ENCODE results near the gene SEC61B. TPM values are rescaled to one million over a fixed set of nuclear protein-coding genes. Genes with fewer than 3 reads are reported as not detected.

The SEC61B gene
- total RNA-seq, 1 donor from 2014 or later: 184 TPM

GRCh38 chr9:99253134-99253533, 31.1 kb downstream of the SEC61B start:
- H3K27me3 Mint-ChIP-seq (ENCODE audit: insufficient read depth): no peaks in the 10 kb centered on the region
- no peaks in the 10 kb centered on the region for H3K9me3 Mint-ChIP-seq
- peaks cover 4% of the 10 kb centered on the region for H3K36me3 Mint-ChIP-seq (ENCODE audit: low read depth)
- intact Hi-C loops (cut with micrococcal nuclease): loop anchor here (1.0 to 5.0 kb wide), 5 partner anchors 17 to 829 kb away; no protein-coding TSS in a partner anchor
- H3K4me3 Mint-ChIP-seq: peak overlapping the region; percentile 55
- H3K27ac Mint-ChIP-seq: peak overlapping the region; percentile 92
- H3K4me1 Mint-ChIP-seq (ENCODE audit: low read depth): peaks cover 62% of the 10 kb centered on the region
- DNase-seq (ENCODE audit: low spot score): no peak

- H3K4me1 Mint-ChIP-seq (ENCODE audit: low read depth): peaks cover 62% of the 10 kb centered on the region
- no peaks in the 10 kb centered on the region for H3K9me3 Mint-ChIP-seq
- intact Hi-C loops (cut with micrococcal nuclease): loop anchor here (1.0 to 5.0 kb wide), 11 partner anchors 12 to 845 kb away; partner anchors contain the start of genes INVS and SEC61B
- DNase-seq (ENCODE audit: low spot score): peak; percentile 82
- H3K4me3 Mint-ChIP-seq: peak overlapping the region; percentile 55
- H3K36me3 Mint-ChIP-seq (ENCODE audit: low read depth): peaks cover 4% of the 10 kb centered on the region
- H3K27me3 Mint-ChIP-seq (ENCODE audit: insufficient read depth): no peaks in the 10 kb centered on the region
- peak overlapping the region; percentile 92 for H3K27ac Mint-ChIP-seq
These were observed 31.8 kb downstream of the SEC61B start for GRCh38 chr9:99253772-99254431.

- Mint-ChIP-seq H3K4me3 (no peak overlapping the region), H3K4me1 (ENCODE audit: low read depth) (peaks cover 55% of the 10 kb centered on the region), H3K27ac (no peak overlapping the region), H3K27me3 (ENCODE audit: insufficient read depth) (no peaks in the 10 kb centered on the region), H3K36me3 (ENCODE audit: low read depth) (no peaks in the 10 kb centered on the region), H3K9me3 (no peaks in the 10 kb centered on the region)
- DNase-seq (ENCODE audit: low spot score): no peak
- intact Hi-C loops (cut with micrococcal nuclease): no loop called here
These were observed 33.6 kb downstream of the SEC61B start for GRCh38 chr9:99255651-99256050.

GRCh38 chr9:99257723-99258389, 35.8 kb downstream of the SEC61B start:
- no peak for DNase-seq (ENCODE audit: low spot score)
- no peaks in the 10 kb centered on the region for H3K9me3 Mint-ChIP-seq
- no peaks in the 10 kb centered on the region for H3K36me3 Mint-ChIP-seq (ENCODE audit: low read depth)
- intact Hi-C loops (cut with micrococcal nuclease): no loop called here
- no peaks in the 10 kb centered on the region for H3K27me3 Mint-ChIP-seq (ENCODE audit: insufficient read depth)
- H3K27ac Mint-ChIP-seq: no peak overlapping the region
- H3K4me3 Mint-ChIP-seq: no peak overlapping the region
- peaks cover 45% of the 10 kb centered on the region for H3K4me1 Mint-ChIP-seq (ENCODE audit: low read depth)

- H3K36me3 Mint-ChIP-seq (ENCODE audit: low read depth): no peaks in the 10 kb centered on the region
- DNase-seq (ENCODE audit: low spot score): peak; percentile 43
- peak overlapping the region; percentile 81 for H3K27ac Mint-ChIP-seq
- H3K27me3 Mint-ChIP-seq (ENCODE audit: insufficient read depth): no peaks in the 10 kb centered on the region
- peaks cover 30% of the 10 kb centered on the region for H3K4me1 Mint-ChIP-seq (ENCODE audit: low read depth)
- peak overlapping the region; percentile 59 for H3K4me3 Mint-ChIP-seq
- H3K9me3 Mint-ChIP-seq: no peaks in the 10 kb centered on the region
- intact Hi-C loops (cut with micrococcal nuclease): no loop called here
These were observed 37.3 kb downstream of the SEC61B start for GRCh38 chr9:99259231-99259918.

- no peak for DNase-seq (ENCODE audit: low spot score)
- H3K4me3 Mint-ChIP-seq: no peak overlapping the region
- no peaks in the 10 kb centered on the region for H3K9me3 Mint-ChIP-seq
- intact Hi-C loops (cut with micrococcal nuclease): no loop called here
- no peak overlapping the region for H3K27ac Mint-ChIP-seq
- H3K4me1 Mint-ChIP-seq (ENCODE audit: low read depth): peaks cover 20% of the 10 kb centered on the region
- no peaks in the 10 kb centered on the region for H3K27me3 Mint-ChIP-seq (ENCODE audit: insufficient read depth)
- H3K36me3 Mint-ChIP-seq (ENCODE audit: low read depth): no peaks in the 10 kb centered on the region
These were observed 39.8 kb downstream of the SEC61B start for GRCh38 chr9:99261923-99262322.

GRCh38 chr9:99262949-99263418, 40.9 kb downstream of the SEC61B start:
- no peaks in the 10 kb centered on the region for H3K36me3 Mint-ChIP-seq (ENCODE audit: low read depth)
- intact Hi-C loops (cut with micrococcal nuclease): no loop called here
- no peak overlapping the region for H3K4me3 Mint-ChIP-seq
- no peak overlapping the region for H3K27ac Mint-ChIP-seq
- peaks cover 24% of the 10 kb centered on the region for H3K4me1 Mint-ChIP-seq (ENCODE audit: low read depth)
- no peaks in the 10 kb centered on the region for H3K9me3 Mint-ChIP-seq
- DNase-seq (ENCODE audit: low spot score): no peak
- H3K27me3 Mint-ChIP-seq (ENCODE audit: insufficient read depth): no peaks in the 10 kb centered on the region

DNA sequence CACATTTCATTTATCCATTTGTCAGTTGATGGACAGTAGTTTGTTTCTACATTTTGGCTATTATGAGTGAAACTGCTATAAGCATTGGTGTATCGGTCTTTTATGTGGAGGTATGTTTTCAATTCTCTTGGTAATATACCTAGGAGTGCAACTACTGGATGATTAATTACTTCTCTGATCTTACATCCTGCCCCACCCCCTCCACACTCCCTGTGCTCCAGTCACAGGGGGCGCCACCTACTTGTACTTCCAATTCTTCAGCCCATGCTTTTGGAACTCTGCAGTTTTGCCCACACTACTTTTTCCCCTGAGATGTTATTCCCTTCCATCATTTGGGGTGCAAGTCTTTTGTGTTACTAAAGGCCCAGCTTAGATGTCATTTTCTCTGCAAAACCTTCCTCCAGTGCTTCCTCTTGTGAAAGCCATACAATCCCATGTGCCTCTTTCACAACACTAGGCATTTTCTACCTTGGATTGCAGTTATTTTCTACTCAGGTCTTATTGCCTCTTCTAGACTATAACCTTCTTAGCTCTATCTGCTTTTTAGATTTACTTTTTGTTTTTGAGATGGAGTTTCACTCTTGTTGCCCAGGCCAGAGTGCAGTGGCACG, 42.1 kb downstream of the SEC61B start:
- H3K9me3 Mint-ChIP-seq: no peaks in the 10 kb centered on the region
- peaks cover 24% of the 10 kb centered on the region for H3K4me1 Mint-ChIP-seq (ENCODE audit: low read depth)
- no peaks in the 10 kb centered on the region for H3K27me3 Mint-ChIP-seq (ENCODE audit: insufficient read depth)
- H3K4me3 Mint-ChIP-seq: no peak overlapping the region
- no peak for DNase-seq (ENCODE audit: low spot score)
- H3K27ac Mint-ChIP-seq: no peak overlapping the region
- intact Hi-C loops (cut with micrococcal nuclease): no loop called here
- H3K36me3 Mint-ChIP-seq (ENCODE audit: low read depth): no peaks in the 10 kb centered on the region

DNA sequence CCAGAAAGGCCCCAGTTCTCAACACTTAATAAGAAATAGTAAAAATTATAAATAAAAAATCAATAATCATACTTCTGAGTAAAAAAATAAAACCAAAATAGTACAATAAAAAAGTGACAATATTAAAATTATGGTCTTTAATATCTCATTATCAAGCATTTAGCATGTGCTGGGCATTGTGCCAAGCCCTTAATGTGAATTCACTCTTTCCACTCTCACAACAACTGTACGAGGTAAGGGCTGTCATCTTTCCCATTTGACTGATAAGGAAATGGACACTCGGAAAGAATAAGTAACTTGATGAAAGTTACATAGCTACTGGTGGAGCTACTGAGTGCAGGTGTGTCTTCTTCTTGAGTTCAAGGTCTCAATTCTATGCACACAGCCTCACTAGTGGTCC, 43.6 kb downstream of the SEC61B start:
- intact Hi-C loops (cut with micrococcal nuclease): loop anchor here (1.0 to 5.0 kb wide), 7 partner anchors 11 to 951 kb away; partner anchors contain the start of gene SEC61B

DNA sequence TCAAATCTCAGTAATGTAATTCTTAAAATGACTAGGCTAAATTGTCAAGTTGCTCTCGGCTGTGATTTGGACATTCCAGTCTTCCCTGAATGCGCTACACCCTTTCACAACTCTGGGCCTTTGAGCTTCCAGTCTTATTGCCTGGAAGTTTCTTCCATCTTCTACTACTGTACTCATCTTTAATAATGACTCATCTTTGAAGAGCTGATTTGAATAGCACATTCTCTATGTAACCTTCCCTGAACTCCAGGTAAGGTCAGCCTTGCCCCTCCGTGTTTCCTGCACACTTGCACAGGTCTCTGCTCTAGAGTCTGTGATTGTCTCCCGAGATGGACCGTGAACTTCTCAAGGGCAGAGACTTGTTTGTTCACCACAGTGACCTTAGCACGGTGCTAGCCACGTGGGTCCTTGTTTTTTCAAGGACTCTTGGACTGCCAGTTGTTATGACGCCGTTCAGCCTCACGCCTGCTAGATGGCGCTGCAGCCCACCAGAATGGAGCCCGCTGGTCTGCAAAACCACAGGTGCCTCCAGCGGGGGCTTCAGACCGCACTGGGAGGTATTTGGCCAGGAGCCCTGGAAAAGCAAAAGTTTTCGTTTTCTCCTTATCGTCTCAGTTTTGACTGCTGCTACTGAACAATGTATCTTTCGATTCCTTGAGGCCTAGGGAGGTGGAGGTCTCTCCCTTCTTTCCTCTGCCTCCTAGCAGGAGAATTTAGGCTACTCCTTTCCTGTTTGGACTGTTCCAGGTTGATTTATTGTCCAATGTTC, 44.4 kb downstream of the SEC61B start:
- intact Hi-C loops (cut with micrococcal nuclease): loop anchor here (1.0 to 5.0 kb wide), 7 partner anchors 12 to 950 kb away; partner anchors contain the start of gene SEC61B
- Mint-ChIP-seq H3K27me3 (ENCODE audit: insufficient read depth) (peaks cover 14% of the 10 kb centered on the region), H3K36me3 (ENCODE audit: low read depth) (no peaks in the 10 kb centered on the region), H3K27ac (no peak overlapping the region), H3K4me1 (ENCODE audit: low read depth) (peaks cover 14% of the 10 kb centered on the region), H3K9me3 (no peaks in the 10 kb centered on the region), H3K4me3 (peak overlapping the region; percentile 3)
- DNase-seq (ENCODE audit: low spot score): peak; percentile 50

More for the DNA sequence above, 43.6 kb downstream of the SEC61B start:
- Mint-ChIP-seq H3K27me3 (ENCODE audit: insufficient read depth) (peaks cover 8% of the 10 kb centered on the region), H3K9me3 (no peaks in the 10 kb centered on the region), H3K4me1 (ENCODE audit: low read depth) (peaks cover 14% of the 10 kb centered on the region), H3K36me3 (ENCODE audit: low read depth) (no peaks in the 10 kb centered on the region), H3K4me3 (no peak overlapping the region), H3K27ac (no peak overlapping the region)
- DNase-seq (ENCODE audit: low spot score): no peak

- no peak for DNase-seq (ENCODE audit: low spot score)
- Mint-ChIP-seq H3K9me3 (no peaks in the 10 kb centered on the region), H3K36me3 (ENCODE audit: low read depth) (no peaks in the 10 kb centered on the region), H3K4me3 (no peak overlapping the region), H3K27me3 (ENCODE audit: insufficient read depth) (peaks cover 16% of the 10 kb centered on the region), H3K27ac (no peak overlapping the region), H3K4me1 (ENCODE audit: low read depth) (peaks cover 14% of the 10 kb centered on the region)
- intact Hi-C loops (cut with micrococcal nuclease): loop anchor here (5.0 kb wide), 1 partner anchor 87 kb away; no protein-coding TSS in a partner anchor
These were observed 47.3 kb downstream of the SEC61B start for GRCh38 chr9:99269416-99269815.

- Mint-ChIP-seq H3K27ac (no peak overlapping the region), H3K9me3 (no peaks in the 10 kb centered on the region), H3K27me3 (ENCODE audit: insufficient read depth) (peaks cover 16% of the 10 kb centered on the region), H3K36me3 (ENCODE audit: low read depth) (no peaks in the 10 kb centered on the region), H3K4me3 (no peak overlapping the region), H3K4me1 (ENCODE audit: low read depth) (peaks cover 14% of the 10 kb centered on the region)
- intact Hi-C loops (cut with micrococcal nuclease): no loop called here
- no peak for DNase-seq (ENCODE audit: low spot score)
These were observed 48.4 kb downstream of the SEC61B start for GRCh38 chr9:99270491-99270890.
